ENCODE results near the gene NUP188. TPM values are rescaled to one million over a fixed set of nuclear protein-coding genes. Genes with fewer than 3 reads are reported as not detected.
A peak's percentile ranks its signal among the peaks of the same experiment; 100 is the strongest.

NUP188 gene
- total and polyA plus RNA-seq, 2 of the 13 experiments (the other 11 are each of a cell fraction or from before 2014, with no cell fraction given): 28.0 to 38.5 TPM

DNA sequence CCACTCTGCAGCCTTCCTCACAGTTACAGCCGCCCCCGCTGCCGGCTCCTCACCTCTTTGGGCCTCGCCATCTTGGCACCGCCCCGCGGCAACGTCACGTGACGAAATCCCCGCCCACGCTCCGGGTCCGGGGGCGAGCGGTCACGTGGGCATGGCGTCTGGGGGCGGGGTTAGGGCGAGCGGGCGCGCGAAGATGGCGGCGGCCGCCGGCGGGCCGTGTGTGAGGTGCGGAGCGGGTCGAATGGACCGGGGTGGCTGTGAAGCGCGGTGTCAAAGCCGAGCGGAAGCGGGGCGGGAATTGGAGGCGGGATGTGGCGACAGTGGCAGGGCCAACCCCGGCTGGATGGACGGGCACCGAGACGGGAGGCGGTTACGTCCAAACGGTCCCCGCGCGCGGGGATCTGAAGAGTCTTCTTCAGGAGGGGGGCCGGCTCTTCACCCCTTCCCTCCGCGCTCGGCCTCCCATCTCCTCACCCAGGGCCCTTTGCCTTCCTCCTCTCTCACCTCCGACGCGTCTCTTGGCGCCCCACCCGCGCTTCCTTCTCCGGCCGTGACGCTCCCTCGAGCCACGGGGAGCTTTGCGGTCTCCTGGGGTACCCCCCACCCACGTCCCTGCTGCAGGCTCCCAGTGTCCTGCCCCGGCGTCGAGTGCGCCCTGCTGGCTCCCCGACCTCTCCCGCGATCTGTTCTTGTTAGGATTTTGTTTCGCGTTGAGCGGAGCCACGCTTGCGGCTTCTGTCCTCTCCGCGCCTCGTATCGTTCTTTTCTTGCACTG, at the start of gene NUP188, which contains the start of gene DOLK (continued):
- 0 out of 2 replicates have a peak, but pooled peaks have one; percentile 24 for TF ChIP-seq ZNF800 (CRISPR knock-in tag; IDR thresholded peaks at IDR 0.05)
- no peak for TF ChIP-seq SNAPC2 (CRISPR knock-in tag; IDR thresholded peaks at IDR 0.05)
- TF ChIP-seq KMT2B (CRISPR knock-in tag; IDR thresholded peaks at IDR 0.05): peak; percentile 83; the same call in 1 of the 2 replicates
- TF ChIP-seq ZNF777 (CRISPR knock-in tag; IDR thresholded peaks at IDR 0.05): peak; percentile 89
- no peak for TF ChIP-seq TCF7L2 (IDR thresholded peaks at IDR 0.05; ENCODE audit: low read depth, low read length)
- no peak for TF ChIP-seq SMARCC2 (IDR thresholded peaks at IDR 0.05)
- TF ChIP-seq, protein P1, sequence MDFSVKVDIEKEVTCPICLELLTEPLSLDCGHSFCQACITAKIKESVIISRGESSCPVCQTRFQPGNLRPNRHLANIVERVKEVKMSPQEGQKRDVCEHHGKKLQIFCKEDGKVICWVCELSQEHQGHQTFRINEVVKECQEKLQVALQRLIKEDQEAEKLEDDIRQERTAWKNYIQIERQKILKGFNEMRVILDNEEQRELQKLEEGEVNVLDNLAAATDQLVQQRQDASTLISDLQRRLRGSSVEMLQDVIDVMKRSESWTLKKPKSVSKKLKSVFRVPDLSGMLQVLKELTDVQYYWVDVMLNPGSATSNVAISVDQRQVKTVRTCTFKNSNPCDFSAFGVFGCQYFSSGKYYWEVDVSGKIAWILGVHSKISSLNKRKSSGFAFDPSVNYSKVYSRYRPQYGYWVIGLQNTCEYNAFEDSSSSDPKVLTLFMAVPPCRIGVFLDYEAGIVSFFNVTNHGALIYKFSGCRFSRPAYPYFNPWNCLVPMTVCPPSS (IDR thresholded peaks at IDR 0.05): no peak
- TF ChIP-seq ZNF354B (CRISPR knock-in tag; IDR thresholded peaks at IDR 0.05): no peak
- TF ChIP-seq, protein P2, sequence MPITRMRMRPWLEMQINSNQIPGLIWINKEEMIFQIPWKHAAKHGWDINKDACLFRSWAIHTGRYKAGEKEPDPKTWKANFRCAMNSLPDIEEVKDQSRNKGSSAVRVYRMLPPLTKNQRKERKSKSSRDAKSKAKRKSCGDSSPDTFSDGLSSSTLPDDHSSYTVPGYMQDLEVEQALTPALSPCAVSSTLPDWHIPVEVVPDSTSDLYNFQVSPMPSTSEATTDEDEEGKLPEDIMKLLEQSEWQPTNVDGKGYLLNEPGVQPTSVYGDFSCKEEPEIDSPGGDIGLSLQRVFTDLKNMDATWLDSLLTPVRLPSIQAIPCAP (CRISPR knock-in tag; IDR thresholded peaks at IDR 0.05; ENCODE audit: low read depth): no peak
- TF ChIP-seq GABPB1 (CRISPR knock-in tag; IDR thresholded peaks at IDR 0.05): peak; percentile 86
- TF ChIP-seq FUBP1 (CRISPR knock-in tag; IDR thresholded peaks at IDR 0.05; ENCODE audit: borderline replicate concordance): no peak
- peak; percentile 96 for TF ChIP-seq DRAP1 (CRISPR knock-in tag; IDR thresholded peaks at IDR 0.05)
- no peak for TF ChIP-seq ZNF891 (CRISPR knock-in tag; IDR thresholded peaks at IDR 0.05)
- TF ChIP-seq MTA3 (CRISPR knock-in tag; IDR thresholded peaks at IDR 0.05): no peak
- 0 out of 2 replicates have a peak, but pooled peaks have one; percentile 31 for TF ChIP-seq ELF3 (CRISPR knock-in tag; IDR thresholded peaks at IDR 0.05)
- TF ChIP-seq MLXIP (CRISPR knock-in tag; IDR thresholded peaks at IDR 0.05; ENCODE audit: borderline replicate concordance): no peak
- 0 out of 2 replicates have a peak, but pooled peaks have one; percentile 35 for TF ChIP-seq NCOA1 (CRISPR knock-in tag; IDR thresholded peaks at IDR 0.05)

Measured in HepG2 (cell line).